Upper lobe of left lung (tissue), 4 donors: Measurements from ENCODE around the gene GRK1.

ENCODE experiments used
- CTCF ChIP-seq, 6 experiments: fragments of 450-650 bp in 4 of 6; fragments of 200-600 bp in 2 of 6; sonication (generic) in 2 of 6; IDR thresholded peaks; one replicate each; pipeline ENCODE4 v1.5.1; 2016 to 2019; ENCODE audit warnings: antibody characterized with exemption in 6 of 6
- EP300 ChIP-seq, 4 donors: sonication (generic); formaldehyde crosslinking; IDR thresholded peaks; one replicate each; pipeline ENCODE4 v1.5.1; 2017; ENCODE audit warnings: antibody characterized with exemption in 4 of 4, control low read depth in 2 of 4
- POLR2A ChIP-seq, 4 donors: fragments of 450-650 bp; IDR thresholded peaks; one replicate each; pipeline ENCODE4 v1.5.1; 2016 to 2017; ENCODE audit warnings: antibody characterized with exemption in 4 of 4, mild to moderate bottlenecking in 2 of 4
- POLR2AphosphoS5 ChIP-seq, 2 donors: sonication (generic); formaldehyde crosslinking; IDR thresholded peaks; one replicate each; pipeline ENCODE4 v1.5.1; 2017; ENCODE audit warnings: antibody characterized with exemption in 2 of 2

DNA sequence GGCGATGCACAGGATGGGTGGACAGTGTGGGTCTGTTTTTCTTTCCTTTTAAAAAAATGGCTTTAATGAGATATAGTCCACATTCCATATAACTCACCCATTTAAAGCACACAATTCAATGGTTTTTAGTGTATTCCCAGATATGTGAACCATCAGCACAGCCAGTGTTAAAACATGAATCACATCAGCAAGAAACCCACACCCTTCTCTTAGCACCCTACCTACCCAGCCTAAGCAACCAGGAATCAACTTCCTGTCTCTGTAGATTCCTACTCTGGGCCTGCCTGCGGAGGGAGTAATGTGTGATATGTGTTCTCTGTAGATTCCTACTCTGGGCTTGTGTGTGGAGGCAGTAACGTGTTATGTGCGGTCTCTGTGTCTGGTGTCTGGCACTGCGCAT, 103.9 kb downstream of the GRK1 start:
- TF ChIP-seq CTCF (IDR thresholded peaks at IDR 0.05), result no peak
- TF ChIP-seq POLR2A (IDR thresholded peaks at IDR 0.05), result no peak
- no peak for TF ChIP-seq POLR2AphosphoS5 (IDR thresholded peaks at IDR 0.05)
- no peak for TF ChIP-seq EP300 (IDR thresholded peaks at IDR 0.05)
